ENCODE measurements around the gene CTIF. TPM values are rescaled to one million over a fixed set of nuclear protein-coding genes. Genes with fewer than 3 reads are reported as not detected.

The CTIF gene
- total and polyA plus RNA-seq, 4 donors = 10.6 to 26.7 (median 12.3) TPM

DNA sequence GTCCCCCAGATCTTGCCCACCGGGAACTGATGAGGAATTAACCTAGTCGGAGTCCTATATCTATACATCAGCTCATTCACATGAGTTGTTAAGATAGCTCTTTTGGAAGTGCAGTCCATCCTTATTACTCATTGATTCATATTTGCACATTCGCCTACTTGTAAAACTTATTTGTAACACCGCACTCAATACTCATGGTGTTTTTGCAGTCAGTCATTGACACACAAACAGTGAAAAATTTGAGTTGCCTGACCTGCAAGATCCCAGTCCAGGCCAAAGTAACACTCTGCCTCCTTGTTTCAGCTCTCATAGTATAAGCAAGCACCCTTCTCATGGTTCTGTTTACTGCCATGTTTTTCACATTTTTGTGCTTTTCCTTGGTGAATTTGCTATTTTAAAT, 180.6 kb downstream of the CTIF start:
- Histone ChIP-seq H3K4me1 (ENCODE audit: control insufficient read depth in 4 of 4, insufficient read depth in 4 of 4, low read length in 3 of 4) (no peaks in the 10 kb centered on the region), H3K27ac (ENCODE audit: low read depth in 1 of 2, low read length in 2 of 2) (no peak overlapping the region), H3K9me3 (ENCODE audit: control insufficient read depth in 4 of 4, low read length in 3 of 4) (no peaks in the 10 kb centered on the region), H3K27me3 (ENCODE audit: control insufficient read depth in 4 of 4, insufficient read depth in 4 of 4, low read length in 3 of 4) (no peaks in the 10 kb centered on the region), H3K4me3 (ENCODE audit: low read depth in 1 of 3, low read length in 3 of 3) (no peak overlapping the region), H3K9ac (ENCODE audit: low read depth in 1 of 2, low read length in 2 of 2) (no peak overlapping the region), H3K36me3 (ENCODE audit: control insufficient read depth in 4 of 4, insufficient read depth in 3 of 4, low read depth in 1 of 4, low read length in 3 of 4) (peaks cover 0 to 13% (median under 1%) of the 10 kb centered on the region in 4 donors)
- TF ChIP-seq RAD21 (IDR thresholded peaks at IDR 0.05) (no peak), EGR1 (IDR thresholded peaks at IDR 0.05; ENCODE audit: low read depth in 2 of 2) (no peak), SP1 (IDR thresholded peaks at IDR 0.05) (no peak), FOXA1 (IDR thresholded peaks at IDR 0.05) (no peak), HNF4A (conservative IDR thresholded peaks at IDR 0.05) (no peak), FOXA2 (IDR thresholded peaks at IDR 0.05) (no peak), TAF1 (conservative IDR thresholded peaks at IDR 0.05) (no peak), HNF4G (IDR thresholded peaks at IDR 0.05) (no peak), YY1 (IDR thresholded peaks at IDR 0.05) (no peak)
- TF ChIP-seq, protein P1, sequence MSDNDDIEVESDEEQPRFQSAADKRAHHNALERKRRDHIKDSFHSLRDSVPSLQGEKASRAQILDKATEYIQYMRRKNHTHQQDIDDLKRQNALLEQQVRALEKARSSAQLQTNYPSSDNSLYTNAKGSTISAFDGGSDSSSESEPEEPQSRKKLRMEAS (IDR thresholded peaks at IDR 0.05) = no peak
- TF ChIP-seq, protein P2, sequence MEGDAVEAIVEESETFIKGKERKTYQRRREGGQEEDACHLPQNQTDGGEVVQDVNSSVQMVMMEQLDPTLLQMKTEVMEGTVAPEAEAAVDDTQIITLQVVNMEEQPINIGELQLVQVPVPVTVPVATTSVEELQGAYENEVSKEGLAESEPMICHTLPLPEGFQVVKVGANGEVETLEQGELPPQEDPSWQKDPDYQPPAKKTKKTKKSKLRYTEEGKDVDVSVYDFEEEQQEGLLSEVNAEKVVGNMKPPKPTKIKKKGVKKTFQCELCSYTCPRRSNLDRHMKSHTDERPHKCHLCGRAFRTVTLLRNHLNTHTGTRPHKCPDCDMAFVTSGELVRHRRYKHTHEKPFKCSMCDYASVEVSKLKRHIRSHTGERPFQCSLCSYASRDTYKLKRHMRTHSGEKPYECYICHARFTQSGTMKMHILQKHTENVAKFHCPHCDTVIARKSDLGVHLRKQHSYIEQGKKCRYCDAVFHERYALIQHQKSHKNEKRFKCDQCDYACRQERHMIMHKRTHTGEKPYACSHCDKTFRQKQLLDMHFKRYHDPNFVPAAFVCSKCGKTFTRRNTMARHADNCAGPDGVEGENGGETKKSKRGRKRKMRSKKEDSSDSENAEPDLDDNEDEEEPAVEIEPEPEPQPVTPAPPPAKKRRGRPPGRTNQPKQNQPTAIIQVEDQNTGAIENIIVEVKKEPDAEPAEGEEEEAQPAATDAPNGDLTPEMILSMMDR (IDR thresholded peaks at IDR 0.05; ENCODE audit: low read depth, low read length, missing input control) = no peak
- WGBS = 98% methylated on average over 4 of the region's 4 CpGs
- DNase-seq (ENCODE audit: low spot score) = no peak

DNA sequence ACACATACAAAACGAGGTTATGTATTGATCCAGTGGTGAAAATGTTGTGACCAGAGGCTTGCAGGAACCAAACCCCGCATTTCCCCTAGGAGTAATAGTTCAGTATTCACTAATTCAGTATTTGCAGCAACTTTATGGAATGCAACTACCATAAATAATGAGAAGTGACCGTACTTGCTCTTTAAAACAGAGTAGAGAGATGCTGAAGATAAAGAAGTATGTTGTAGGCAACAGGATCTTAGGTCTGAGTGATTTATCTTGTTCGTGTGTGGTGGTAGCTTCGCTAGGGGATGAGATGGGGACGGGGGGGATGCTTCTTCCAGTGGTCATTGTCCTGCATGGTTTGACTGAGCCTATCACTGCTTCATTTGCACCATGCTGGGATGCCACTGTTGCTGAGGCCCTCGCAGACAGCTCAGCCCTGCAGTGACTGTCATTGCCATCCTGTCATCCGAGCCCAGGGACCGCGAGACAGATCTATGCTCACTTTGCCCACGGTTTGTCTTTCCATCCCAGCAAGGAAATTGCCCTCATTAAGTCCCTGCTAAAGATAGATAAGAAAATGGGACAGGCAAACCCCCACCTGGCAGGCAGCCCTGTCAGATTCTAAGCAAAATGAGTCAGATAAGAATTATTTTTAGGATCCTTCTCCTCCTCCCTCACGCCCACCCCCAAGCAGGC, 181.3 kb downstream of the CTIF start:
- no peak for DNase-seq (ENCODE audit: low spot score)

More for the DNA sequence above, 181.3 kb downstream of the CTIF start:
- Histone ChIP-seq H3K4me1 (ENCODE audit: control insufficient read depth in 4 of 4, insufficient read depth in 4 of 4, low read length in 3 of 4) (no peaks in the 10 kb centered on the region), H3K27ac (ENCODE audit: low read depth in 1 of 2, low read length in 2 of 2) (no peak overlapping the region), H3K36me3 (ENCODE audit: control insufficient read depth in 4 of 4, insufficient read depth in 3 of 4, low read depth in 1 of 4, low read length in 3 of 4) (peaks cover 0 to 13% (median under 1%) of the 10 kb centered on the region in 4 donors), H3K4me3 (ENCODE audit: low read depth in 1 of 3, low read length in 3 of 3) (no peak overlapping the region), H3K9me3 (ENCODE audit: control insufficient read depth in 4 of 4, low read length in 3 of 4) (no peaks in the 10 kb centered on the region), H3K9ac (ENCODE audit: low read depth in 1 of 2, low read length in 2 of 2) (no peak overlapping the region), H3K27me3 (ENCODE audit: control insufficient read depth in 4 of 4, insufficient read depth in 4 of 4, low read length in 3 of 4) (no peaks in the 10 kb centered on the region)
- WGBS = 88% methylated on average over 12 of the region's 12 CpGs
- no peak for TF ChIP-seq YY1 (IDR thresholded peaks at IDR 0.05)
- no peak for TF ChIP-seq JUND (IDR thresholded peaks at IDR 0.05)
- TF ChIP-seq, protein P3, sequence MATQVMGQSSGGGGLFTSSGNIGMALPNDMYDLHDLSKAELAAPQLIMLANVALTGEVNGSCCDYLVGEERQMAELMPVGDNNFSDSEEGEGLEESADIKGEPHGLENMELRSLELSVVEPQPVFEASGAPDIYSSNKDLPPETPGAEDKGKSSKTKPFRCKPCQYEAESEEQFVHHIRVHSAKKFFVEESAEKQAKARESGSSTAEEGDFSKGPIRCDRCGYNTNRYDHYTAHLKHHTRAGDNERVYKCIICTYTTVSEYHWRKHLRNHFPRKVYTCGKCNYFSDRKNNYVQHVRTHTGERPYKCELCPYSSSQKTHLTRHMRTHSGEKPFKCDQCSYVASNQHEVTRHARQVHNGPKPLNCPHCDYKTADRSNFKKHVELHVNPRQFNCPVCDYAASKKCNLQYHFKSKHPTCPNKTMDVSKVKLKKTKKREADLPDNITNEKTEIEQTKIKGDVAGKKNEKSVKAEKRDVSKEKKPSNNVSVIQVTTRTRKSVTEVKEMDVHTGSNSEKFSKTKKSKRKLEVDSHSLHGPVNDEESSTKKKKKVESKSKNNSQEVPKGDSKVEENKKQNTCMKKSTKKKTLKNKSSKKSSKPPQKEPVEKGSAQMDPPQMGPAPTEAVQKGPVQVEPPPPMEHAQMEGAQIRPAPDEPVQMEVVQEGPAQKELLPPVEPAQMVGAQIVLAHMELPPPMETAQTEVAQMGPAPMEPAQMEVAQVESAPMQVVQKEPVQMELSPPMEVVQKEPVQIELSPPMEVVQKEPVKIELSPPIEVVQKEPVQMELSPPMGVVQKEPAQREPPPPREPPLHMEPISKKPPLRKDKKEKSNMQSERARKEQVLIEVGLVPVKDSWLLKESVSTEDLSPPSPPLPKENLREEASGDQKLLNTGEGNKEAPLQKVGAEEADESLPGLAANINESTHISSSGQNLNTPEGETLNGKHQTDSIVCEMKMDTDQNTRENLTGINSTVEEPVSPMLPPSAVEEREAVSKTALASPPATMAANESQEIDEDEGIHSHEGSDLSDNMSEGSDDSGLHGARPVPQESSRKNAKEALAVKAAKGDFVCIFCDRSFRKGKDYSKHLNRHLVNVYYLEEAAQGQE (IDR thresholded peaks at IDR 0.05) = no peak
- TF ChIP-seq, protein P2 (IDR thresholded peaks at IDR 0.05; ENCODE audit: low read depth, low read length, missing input control) = no peak
- no peak for TF ChIP-seq FOXA2 (IDR thresholded peaks at IDR 0.05)
- TF ChIP-seq, protein P4, sequence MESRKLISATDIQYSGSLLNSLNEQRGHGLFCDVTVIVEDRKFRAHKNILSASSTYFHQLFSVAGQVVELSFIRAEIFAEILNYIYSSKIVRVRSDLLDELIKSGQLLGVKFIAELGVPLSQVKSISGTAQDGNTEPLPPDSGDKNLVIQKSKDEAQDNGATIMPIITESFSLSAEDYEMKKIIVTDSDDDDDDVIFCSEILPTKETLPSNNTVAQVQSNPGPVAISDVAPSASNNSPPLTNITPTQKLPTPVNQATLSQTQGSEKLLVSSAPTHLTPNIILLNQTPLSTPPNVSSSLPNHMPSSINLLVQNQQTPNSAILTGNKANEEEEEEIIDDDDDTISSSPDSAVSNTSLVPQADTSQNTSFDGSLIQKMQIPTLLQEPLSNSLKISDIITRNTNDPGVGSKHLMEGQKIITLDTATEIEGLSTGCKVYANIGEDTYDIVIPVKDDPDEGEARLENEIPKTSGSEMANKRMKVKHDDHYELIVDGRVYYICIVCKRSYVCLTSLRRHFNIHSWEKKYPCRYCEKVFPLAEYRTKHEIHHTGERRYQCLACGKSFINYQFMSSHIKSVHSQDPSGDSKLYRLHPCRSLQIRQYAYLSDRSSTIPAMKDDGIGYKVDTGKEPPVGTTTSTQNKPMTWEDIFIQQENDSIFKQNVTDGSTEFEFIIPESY (IDR thresholded peaks at IDR 0.05) = no peak
- TF ChIP-seq HNF4A (conservative IDR thresholded peaks at IDR 0.05) = no peak
- TF ChIP-seq FOXA1 (IDR thresholded peaks at IDR 0.05) = no peak
- TF ChIP-seq TAF1 (conservative IDR thresholded peaks at IDR 0.05) = no peak
- no peak for TF ChIP-seq NR2F2 (IDR thresholded peaks at IDR 0.05)
- TF ChIP-seq RAD21 (IDR thresholded peaks at IDR 0.05) = no peak
- TF ChIP-seq, protein P5, sequence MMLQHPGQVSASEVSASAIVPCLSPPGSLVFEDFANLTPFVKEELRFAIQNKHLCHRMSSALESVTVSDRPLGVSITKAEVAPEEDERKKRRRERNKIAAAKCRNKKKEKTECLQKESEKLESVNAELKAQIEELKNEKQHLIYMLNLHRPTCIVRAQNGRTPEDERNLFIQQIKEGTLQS (IDR thresholded peaks at IDR 0.05) = no peak
- no peak for TF ChIP-seq SP1 (IDR thresholded peaks at IDR 0.05)
- TF ChIP-seq EGR1 (IDR thresholded peaks at IDR 0.05; ENCODE audit: low read depth in 2 of 2) = no peak

Data from liver (tissue), 9 donors.